Epidermal melanocyte (primary cell): ENCODE data around the gene POU2AF3.
"Not testable (repeated sequence)": the region's sequence is repeated elsewhere in the genome, so short reads cannot be mapped to it uniquely, and the experiment has no call there.

Source experiments
- DNase-seq: peaks from one replicate; pipeline ENCODE4 v3.0.0; 2011; ENCODE audit warnings: low spot score; ENCODE audit not compliant: insufficient read length

The POU2AF3 gene

GRCh38 chr11:111298413-111299100 is at the start of gene POU2AF3:
POU2AF3 (plus strand) TSS chr11:111298546; CDS start chr11:111298582, 36 bp downstream.
- no peak for DNase-seq

GRCh38 chr11:111250936-111251335 is 47.4 kb upstream of the POU2AF3 start:
- no peak for DNase-seq

GRCh38 chr11:111253131-111253530 is 45.2 kb upstream of the POU2AF3 start:
- no peak for DNase-seq

GRCh38 chr11:111253630-111254029 is 44.7 kb upstream of the POU2AF3 start:
- no peak for DNase-seq

- DNase-seq, result no peak
Observed at GRCh38 chr11:111258046-111258445, 40.3 kb upstream of the POU2AF3 start.

- no peak for DNase-seq
Observed at GRCh38 chr11:111259896-111260295, 38.5 kb upstream of the POU2AF3 start.

GRCh38 chr11:111260811-111261210 is 37.5 kb upstream of the POU2AF3 start:
- no peak for DNase-seq

GRCh38 chr11:111264646-111265045 is 33.7 kb upstream of the POU2AF3 start:
- no peak for DNase-seq

GRCh38 chr11:111265421-111265820 is 32.9 kb upstream of the POU2AF3 start:
- DNase-seq, result no peak

- not testable (repeated sequence) for DNase-seq
Observed at GRCh38 chr11:111268303-111268702, 30.0 kb upstream of the POU2AF3 start.

- no peak for DNase-seq
Observed at GRCh38 chr11:111269146-111269868, 29.0 kb upstream of the POU2AF3 start.

GRCh38 chr11:111272420-111272819 is 25.9 kb upstream of the POU2AF3 start:
- DNase-seq, result no peak

GRCh38 chr11:111282562-111283075 is 15.7 kb upstream of the POU2AF3 start:
- no peak for DNase-seq

- DNase-seq, result no peak
Observed at GRCh38 chr11:111283945-111284481, 14.3 kb upstream of the POU2AF3 start.

GRCh38 chr11:111285189-111286091 is 12.9 kb upstream of the POU2AF3 start:
- no peak for DNase-seq

GRCh38 chr11:111291764-111292163 is 6.6 kb upstream of the POU2AF3 start:
- DNase-seq, result no peak

- DNase-seq, result not testable (repeated sequence)
Observed at GRCh38 chr11:111292408-111292807, 5.9 kb upstream of the POU2AF3 start.

- no peak for DNase-seq
Observed at GRCh38 chr11:111296196-111296595, 2.1 kb upstream of the POU2AF3 start.

GRCh38 chr11:111297696-111298095 is 650 bp upstream of the POU2AF3 start:
- no peak for DNase-seq

- no peak for DNase-seq
Observed at GRCh38 chr11:111299101-111300026, 1.0 kb downstream of the POU2AF3 start.
